H1 (cell line): Measurements from ENCODE around the gene RASAL2. TPM values are rescaled to one million over a fixed set of nuclear protein-coding genes. Genes with fewer than 3 reads are reported as not detected.
"Not testable (repeated sequence)": the region's sequence is repeated elsewhere in the genome, so short reads cannot be mapped to it uniquely, and the experiment has no call there.

Source experiments
- CTCF ChIA-PET: fragments of 300-600 bp; sonication (Branson Sonifier 250); formaldehyde crosslinking; loops from one replicate; lab custom pipeline; 2021; ENCODE audit not compliant: partially characterized antibody; lab: Charles Lee
- POLR2A ChIA-PET: fragments of 300-600 bp; sonication (Branson Sonifier 250); formaldehyde crosslinking; loops from one replicate; lab custom pipeline; 2021; ENCODE audit warnings: inconsistent platforms; ENCODE audit not compliant: partially characterized antibody; lab: Charles Lee
- DNase-seq, 2 experiments: peaks; one replicate each; pipeline versions ENCODE4 v3.0.0 to v3.0.0-alpha.2; 2010 to 2022; ENCODE audit warnings: low spot score in 2 of 2, low read depth in 1 of 2, mixed read lengths in 1 of 2
- FAIRE-seq: peaks from 2 replicates; lab custom pipeline; 2011; peaks lifted over from hg19 to GRCh38; lab: Jason Lieb, UNC
- H2AFZ ChIP-seq: 2 replicates; pipeline ENCODE4 v1.8.1; 2012; ENCODE audit warnings: low read length, inconsistent platforms
- H2AK5ac ChIP-seq: 2 replicates; pipeline ENCODE4 v1.6.1; 2013; ENCODE audit warnings: low read depth, low read length
- H2BK120ac ChIP-seq: replicated peaks from 2 replicates; pipeline ENCODE3; 2013; ENCODE audit warnings: low read depth, low read length, inconsistent platforms
- H2BK12ac ChIP-seq: 2 replicates; pipeline ENCODE4 v1.6.1; 2013; ENCODE audit warnings: low read depth, low read length
- H2BK15ac ChIP-seq: 2 replicates; pipeline ENCODE4 v1.6.1; 2013; ENCODE audit warnings: low read length
- H2BK20ac ChIP-seq: 2 replicates; pipeline ENCODE4 v1.6.1; 2013; ENCODE audit warnings: low read length
- H2BK5ac ChIP-seq: 2 replicates; pipeline ENCODE4 v1.6.1; 2013; ENCODE audit warnings: low read depth, low read length
- H3K14ac ChIP-seq: 2 replicates; pipeline ENCODE4 v1.6.1; 2013; ENCODE audit warnings: inconsistent platforms; ENCODE audit not compliant: insufficient read length
- H3K18ac ChIP-seq: 2 replicates; pipeline ENCODE4 v1.6.1; 2013; ENCODE audit warnings: low read length; ENCODE audit errors: extremely low read depth
- H3K23ac ChIP-seq: 2 replicates; pipeline ENCODE4 v1.6.1; 2013; ENCODE audit warnings: inconsistent platforms; ENCODE audit not compliant: insufficient read length
- H3K23me2 ChIP-seq: 2 replicates; pipeline ENCODE4 v1.6.1; 2013; ENCODE audit warnings: low read depth, low read length
- H3K27ac ChIP-seq: 2 replicates; pipeline ENCODE4 v1.6.1; 2011; ENCODE audit warnings: low read depth, low read length, inconsistent platforms
- H3K27me3 ChIP-seq, 4 experiments: replicated peaks in 1 of 4; 1 replicate in 1 of 4; 2 replicates in 3 of 4; pipeline versions ENCODE4 v1.6.1 to v1.8.1; 2011 to 2013; ENCODE audit warnings: low read length in 3 of 4, mild to moderate bottlenecking in 3 of 4, inconsistent platforms in 2 of 4, mixed read lengths in 2 of 4, moderate library complexity in 1 of 4; ENCODE audit not compliant: control insufficient read depth in 3 of 4, insufficient read depth in 3 of 4; ENCODE audit errors: extremely low read depth in 1 of 4
- H3K36me3 ChIP-seq, 4 experiments: 2 replicates each; pipeline versions ENCODE4 v1.6.1 to v1.8.1; 2011 to 2013; ENCODE audit warnings: mild to moderate bottlenecking in 4 of 4, low read length in 3 of 4, moderate library complexity in 2 of 4, control low read depth in 1 of 4, inconsistent platforms in 1 of 4; ENCODE audit not compliant: insufficient read depth in 4 of 4, control insufficient read depth in 2 of 4
- H3K4ac ChIP-seq: replicated peaks from 2 replicates; pipeline ENCODE3; 2013; ENCODE audit warnings: low read length, low read depth, mixed read lengths, inconsistent platforms; ENCODE audit not compliant: insufficient read length
- H3K4me1 ChIP-seq, 4 experiments: replicated peaks in 1 of 4; 1 replicate in 1 of 4; 2 replicates in 3 of 4; pipeline versions ENCODE4 v1.6.1 to v1.8.1; 2011 to 2013; ENCODE audit warnings: low read length in 3 of 4, inconsistent platforms in 2 of 4, mixed read lengths in 1 of 4; ENCODE audit not compliant: insufficient read depth in 4 of 4, control insufficient read depth in 3 of 4
- H3K4me2 ChIP-seq, 2 experiments: 2 replicates each; pipeline versions ENCODE4 v1.6.1 to v1.8.1; 2011 to 2013; ENCODE audit warnings: low read depth in 2 of 2, low read length in 2 of 2, control low read depth in 1 of 2, inconsistent platforms in 1 of 2, mild to moderate bottlenecking in 1 of 2; ENCODE audit not compliant: insufficient read depth in 1 of 2
- H3K4me3 ChIP-seq, 4 experiments: fragments of 200-600, 300-600 bp in 1 of 4; sonication (generic), shearing (Covaris generic), sonication (Bioruptor Twin) in 1 of 4; 2 replicates each; pipeline versions ENCODE4 v1.5.1 to v1.8.1; 2011 to 2016; ENCODE audit warnings: low read length in 4 of 4, low read depth in 3 of 4, control low read depth in 2 of 4, inconsistent platforms in 2 of 4, mild to moderate bottlenecking in 2 of 4, mixed read lengths in 1 of 4, moderate library complexity in 1 of 4; ENCODE audit not compliant: insufficient read depth in 2 of 4; ENCODE audit errors: extremely low read depth in 1 of 4
- H3K56ac ChIP-seq: replicated peaks from 2 replicates; pipeline ENCODE3; 2013; ENCODE audit warnings: low read depth, mild to moderate bottlenecking, mixed read lengths, low read length, inconsistent platforms; ENCODE audit not compliant: insufficient read length
- H3K79me1 ChIP-seq: 2 replicates; pipeline ENCODE4 v1.6.1; 2013; ENCODE audit warnings: low read depth, low read length, control low read depth
- H3K79me2 ChIP-seq, 2 experiments: 2 replicates each; pipeline versions ENCODE4 v1.6.1 to v1.8.1; 2012 to 2013; ENCODE audit warnings: low read length in 2 of 2, mild to moderate bottlenecking in 2 of 2, inconsistent platforms in 1 of 2; ENCODE audit not compliant: insufficient read depth in 2 of 2, control insufficient read depth in 1 of 2
- H3K9ac ChIP-seq, 4 experiments: replicated peaks in 1 of 4; 1 replicate in 1 of 4; 2 replicates in 3 of 4; pipeline versions ENCODE4 v1.6.1 to v1.8.1; 2011 to 2013; ENCODE audit warnings: low read depth in 3 of 4, low read length in 3 of 4, control low read depth in 2 of 4, mild to moderate bottlenecking in 2 of 4, moderate library complexity in 2 of 4, inconsistent platforms in 1 of 4; ENCODE audit errors: extremely low read depth in 1 of 4
- H3K9me3 ChIP-seq, 2 experiments: 2 replicates each; pipeline versions ENCODE4 v1.6.1 to v1.8.1; 2012 to 2013; ENCODE audit warnings: mild to moderate bottlenecking in 2 of 2, moderate library complexity in 2 of 2, control low read depth in 1 of 2, inconsistent platforms in 1 of 2, low read depth in 1 of 2, low read length in 1 of 2, mixed read lengths in 1 of 2; ENCODE audit not compliant: insufficient read depth in 2 of 2
- H4K20me1 ChIP-seq, 2 experiments: replicated peaks in 1 of 2; 2 replicates each; pipeline versions ENCODE3 to v1.8.1; 2011 to 2013; ENCODE audit warnings: inconsistent platforms in 2 of 2, low read length in 2 of 2, mild to moderate bottlenecking in 1 of 2; ENCODE audit not compliant: insufficient read depth in 2 of 2, control insufficient read depth in 1 of 2
- H4K5ac ChIP-seq: 2 replicates; pipeline ENCODE4 v1.6.1; 2013; ENCODE audit warnings: low read length, low read depth, mixed read lengths, inconsistent platforms; ENCODE audit not compliant: insufficient read length
- H4K8ac ChIP-seq: 2 replicates; pipeline ENCODE4 v1.8.0; 2013; ENCODE audit warnings: mild to moderate bottlenecking, moderate library complexity, low read length, inconsistent platforms; ENCODE audit not compliant: insufficient read depth; ENCODE audit errors: extremely low read depth
- H4K91ac ChIP-seq: replicated peaks from 2 replicates; pipeline ENCODE3; 2013; ENCODE audit warnings: low read length, mixed read lengths, inconsistent platforms; ENCODE audit not compliant: insufficient read length
- WGBS, 2 experiments: shearing (Covaris generic) in 1 of 2; methylation state at CpG; one replicate each; pipeline versions ENCODE4 v1.1.6 to v1.1.7; 2013 to 2015; ENCODE audit warnings: low lambda C conversion rate in 2 of 2, mixed read lengths in 2 of 2, inconsistent platforms in 1 of 2, low coverage in 1 of 2, missing lambda C conversion rate in 1 of 2; ENCODE audit not compliant: insufficient replicate concordance in 2 of 2, insufficient coverage in 1 of 2, insufficient read length in 1 of 2; ENCODE audit errors: extremely low coverage in 1 of 2, missing lambda C conversion rate in 1 of 2; 5-methylcytosine and 5-hydroxymethylcytosine counted together
- polyA plus RNA-seq, 7 experiments: library from polyadenylated mRNA; depleted of rRNA in 3 of 7; stranded (reverse) in 5 of 7; unstranded in 2 of 7; fragments of >200 nt in 5 of 7; fragments of 200-250 nt in 2 of 7; gene quantifications; 1 replicate in 5 of 7; 2 replicates in 1 of 7; 4 replicates in 1 of 7; pipeline versions ENCODE4 v1.2.1 to v1.2.3, GENCODE V29; 2011 to 2013; ENCODE audit warnings: missing spikeins in 2 of 7, mixed read lengths in 2 of 7
- total RNA-seq: library from RNA; stranded (reverse); fragmentation: NEBNext Ultra II Directional; extraction: Animal tissue kit (Norgen Biotek cat#: 25700); gene quantifications from 2 replicates; pipeline ENCODE4 v1.2.1, GENCODE V29; 2021

The RASAL2 gene
- total and polyA plus RNA-seq, 2 of the 8 experiments (the other 6 are each of a cell fraction or from before 2014, with no cell fraction given): 15.9 to 32.5 TPM

DNA sequence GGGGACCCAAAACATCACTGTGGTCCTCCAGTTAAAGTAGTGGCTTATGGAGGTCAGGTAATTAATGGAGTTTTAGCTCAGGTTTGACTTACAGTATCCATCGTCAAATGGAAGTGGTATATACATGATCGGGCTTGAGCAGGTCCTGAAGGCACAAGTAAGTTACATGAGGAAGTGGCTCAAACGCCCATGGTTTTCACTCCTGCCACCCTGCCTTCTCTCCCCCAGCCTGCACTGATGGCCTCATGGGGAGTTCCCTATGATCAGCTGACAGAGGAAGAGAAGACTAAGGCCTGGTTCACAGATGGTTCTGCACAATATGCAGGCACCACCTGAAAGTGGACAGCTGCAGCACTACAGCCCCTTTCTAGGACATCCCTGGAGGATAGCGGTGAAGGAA is 108.2 kb downstream of the RASAL2 start:
- not testable (repeated sequence) for H3K9ac ChIP-seq, H3K4me3 ChIP-seq, H2BK12ac ChIP-seq, H2BK5ac ChIP-seq, H3K4me2 ChIP-seq, H2AFZ ChIP-seq, H3K23ac ChIP-seq, H4K91ac ChIP-seq, H3K27me3 ChIP-seq, H2AK5ac ChIP-seq, H3K56ac ChIP-seq, H3K4ac ChIP-seq, H2BK120ac ChIP-seq, H3K27ac ChIP-seq, H3K14ac ChIP-seq, H3K4me1 ChIP-seq, H3K36me3 ChIP-seq, H4K5ac ChIP-seq, H4K20me1 ChIP-seq, H3K23me2 ChIP-seq, H4K8ac ChIP-seq, DNase-seq, H2BK20ac ChIP-seq, H3K79me1 ChIP-seq, H3K18ac ChIP-seq, FAIRE-seq, H2BK15ac ChIP-seq
- peaks cover 0 to 22% of the 10 kb centered on the region in 2 experiments; a peak in 1 of 4 replicates for H3K79me2 ChIP-seq
- ChIA-PET CTCF (interaction anchor here (0.6 to 3.8 kb wide), 7 partner anchors 10 to 170 kb away, joined by 3 to 19 read pairs (median 5); no protein-coding TSS in a partner anchor), POLR2A (interaction anchor here (0.7 to 1.9 kb wide), 2 partner anchors 9 to 40 kb away, joined by 3 read pairs; no protein-coding TSS in a partner anchor)
- 80% methylated on average over 4 of the region's 4 CpGs; no CpG with 5 or more reads in 1 of the 2 experiments for WGBS, 2 experiments
- H3K9me3 ChIP-seq: peaks cover 17 to 18% of the 10 kb centered on the region in 2 experiments

DNA sequence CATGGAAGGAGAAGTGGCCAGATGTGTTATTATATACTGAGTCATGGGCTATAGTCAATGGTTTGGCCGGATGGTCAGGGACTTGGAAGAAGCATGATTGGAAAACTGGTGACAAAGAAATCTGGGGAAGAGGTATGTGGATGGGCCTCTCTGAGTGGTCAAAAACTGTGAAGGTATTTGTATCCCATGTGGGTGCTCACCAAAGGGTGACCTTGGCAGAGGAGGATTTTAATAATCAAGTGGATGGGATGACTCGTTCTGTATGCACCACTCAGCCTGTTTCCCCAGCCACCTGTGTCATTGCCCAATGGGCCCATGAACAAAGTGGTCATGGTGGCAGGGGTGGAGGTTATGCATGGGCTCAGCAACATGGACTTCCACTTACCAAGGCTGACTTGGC is 108.6 kb downstream of the RASAL2 start:
- H4K8ac ChIP-seq, H4K20me1 ChIP-seq, H4K91ac ChIP-seq, H3K79me1 ChIP-seq, H3K27me3 ChIP-seq, H3K23ac ChIP-seq, FAIRE-seq, H3K56ac ChIP-seq, H3K36me3 ChIP-seq, H3K4ac ChIP-seq, H3K14ac ChIP-seq, H2AFZ ChIP-seq, H3K18ac ChIP-seq, H3K4me3 ChIP-seq, H2BK120ac ChIP-seq, H3K4me2 ChIP-seq, H2BK20ac ChIP-seq, H4K5ac ChIP-seq, H2AK5ac ChIP-seq, H3K4me1 ChIP-seq, H2BK12ac ChIP-seq, H3K9ac ChIP-seq, H2BK15ac ChIP-seq, H2BK5ac ChIP-seq, H3K27ac ChIP-seq, H3K23me2 ChIP-seq, DNase-seq: not testable (repeated sequence)
- Histone ChIP-seq H3K9me3 (peaks cover 14 to 19% of the 10 kb centered on the region in 2 experiments), H3K79me2 (peaks cover 0 to 22% of the 10 kb centered on the region in 2 experiments; a peak in 1 of 4 replicates)
- ChIA-PET POLR2A (interaction anchor here (1.9 kb wide), 1 partner anchor 9 kb away, joined by 3 read pairs; no protein-coding TSS in a partner anchor), CTCF (interaction anchor here (1.5 to 3.8 kb wide), 2 partner anchors 14 to 171 kb away, joined by 5 to 19 read pairs; no protein-coding TSS in a partner anchor)
- WGBS, 2 experiments: 81% methylated on average over 2 of the region's 2 CpGs; no CpG with 5 or more reads in 1 of the 2 experiments
